Activated CD4-positive, alpha-beta T cell treated with anti-CD3 and anti-CD28 coated beads for 4 hours (primary cell): ENCODE measurements around the gene MUC20.
"Not testable (repeated sequence)": the region's sequence is repeated elsewhere in the genome, so short reads cannot be mapped to it uniquely, and the experiment has no call there.

Source experiments
- DNase-seq, 2 donors: peaks; one replicate each; pipeline ENCODE4 v3.0.0-alpha.2; 2020

MUC20 gene

GRCh38 chr3:195711091-195711812 lies 9.5 kb upstream of the MUC20 start:
- DNase-seq: not testable (repeated sequence)

- DNase-seq: no peak
Measured at GRCh38 chr3:195711813-195712534, 8.8 kb upstream of the MUC20 start.

- DNase-seq: not testable (repeated sequence)
Measured at GRCh38 chr3:195712535-195712910, 8.3 kb upstream of the MUC20 start.

DNA sequence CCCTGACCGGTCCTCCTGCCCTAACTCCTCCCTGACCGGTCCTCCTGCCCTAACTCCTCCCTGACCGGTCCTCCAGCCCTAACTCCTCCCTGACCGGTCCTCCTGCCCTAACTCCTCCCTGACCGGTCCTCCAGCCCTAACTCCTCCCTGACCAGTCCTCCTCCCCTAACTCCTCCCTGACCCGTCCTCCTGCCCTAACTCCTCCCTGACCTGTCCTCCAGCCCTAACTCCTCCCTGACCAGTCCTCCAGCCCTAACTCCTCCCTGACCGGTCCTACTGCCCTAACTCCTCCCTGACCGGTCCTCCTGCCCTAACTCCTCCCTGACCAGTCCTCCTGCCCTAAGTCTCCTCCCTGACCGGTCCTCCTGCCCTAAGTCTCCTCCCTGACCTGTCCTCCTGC lies 7.6 kb upstream of the MUC20 start:
- not testable (repeated sequence) for DNase-seq

DNA sequence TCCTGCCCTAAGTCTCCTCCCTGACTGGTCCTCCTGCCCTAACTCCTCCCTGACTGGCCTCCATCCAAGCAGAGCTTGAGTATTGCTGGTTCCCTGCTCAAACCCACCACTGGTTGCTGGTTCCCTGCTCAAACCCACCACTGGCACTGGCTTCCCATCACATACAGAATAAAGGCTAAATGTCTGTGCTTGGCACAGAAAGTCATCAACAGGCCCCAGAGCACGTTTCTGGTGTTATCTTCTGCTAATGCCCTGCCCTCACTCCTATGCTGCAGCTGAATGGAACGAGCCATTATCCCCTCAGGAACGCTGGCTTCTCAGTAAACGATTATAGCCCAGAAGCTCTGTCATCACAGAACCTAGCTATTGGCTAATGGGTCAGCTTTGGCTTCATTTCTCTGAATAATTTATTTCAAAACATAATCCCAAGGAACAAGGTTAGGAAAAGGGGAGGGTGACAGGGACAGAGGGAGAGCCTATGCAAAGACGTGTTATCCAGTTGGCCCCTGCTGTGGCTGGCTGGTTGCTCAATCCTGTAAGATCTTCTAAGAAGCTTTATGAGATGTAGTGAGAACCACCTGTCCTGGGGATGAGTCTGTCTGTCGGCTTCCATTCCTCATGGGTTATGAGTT lies 6.3 kb upstream of the MUC20 start:
- no peak for DNase-seq

- DNase-seq: no peak
Measured at GRCh38 chr3:195715134-195715533, 5.6 kb upstream of the MUC20 start.

GRCh38 chr3:195715583-195716266 lies 5.1 kb upstream of the MUC20 start:
- DNase-seq: no peak

GRCh38 chr3:195717416-195717815 lies 3.4 kb upstream of the MUC20 start:
- no peak for DNase-seq

DNA sequence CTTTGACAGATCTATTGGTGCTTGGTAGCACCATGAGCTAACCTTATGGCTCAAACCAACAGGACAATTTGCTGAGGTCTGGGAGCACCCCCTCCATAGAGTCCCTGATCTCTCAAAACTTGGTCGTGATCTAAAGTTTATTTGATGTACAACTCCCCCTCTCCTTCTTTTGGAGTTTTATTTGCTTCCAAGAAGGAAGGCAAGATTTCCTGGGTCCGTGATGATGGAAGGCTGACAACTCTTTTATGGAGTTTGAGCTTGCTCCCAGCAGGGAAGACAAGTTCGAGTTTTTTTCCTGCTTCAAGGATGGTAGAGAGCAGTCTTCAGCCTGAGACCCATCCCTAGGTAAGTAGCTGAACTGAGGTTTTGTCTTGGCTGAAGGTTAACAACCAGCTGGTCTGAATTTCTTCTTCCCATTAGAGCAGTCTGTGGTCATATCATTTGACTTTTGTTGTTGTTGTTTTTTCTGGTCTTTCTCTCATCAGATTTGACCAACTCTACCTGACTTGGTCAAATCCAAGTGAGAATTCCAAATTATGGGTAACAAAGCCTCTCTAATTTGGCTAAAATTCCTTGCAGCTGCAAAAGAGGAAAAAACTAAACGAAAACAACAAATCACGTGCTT lies 2.8 kb upstream of the MUC20 start:
- DNase-seq: no peak

DNA sequence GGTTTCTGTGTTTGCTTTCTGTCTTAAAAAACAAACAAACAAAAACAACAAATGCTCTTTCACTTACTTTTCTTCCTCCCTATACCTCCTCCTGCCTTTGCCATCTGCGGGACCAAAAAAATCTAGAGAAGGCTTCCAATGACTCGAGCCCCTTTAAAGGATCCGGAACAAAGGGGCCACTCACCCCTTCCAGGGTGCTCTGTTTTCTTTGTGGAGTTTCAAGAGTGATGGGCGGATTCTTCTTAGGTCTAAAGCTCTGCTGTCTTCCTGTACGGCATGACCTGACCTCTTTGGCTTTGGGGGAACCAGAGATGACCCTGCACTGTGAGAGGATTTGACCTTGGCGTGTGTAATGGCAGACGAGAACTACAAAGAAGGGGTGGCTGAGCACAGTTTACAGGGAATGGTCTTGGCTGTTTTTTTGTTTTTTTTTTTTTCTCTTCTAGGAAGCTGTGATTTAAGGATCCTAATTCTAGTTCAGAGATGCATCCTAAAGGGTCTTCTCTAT lies 2.2 kb upstream of the MUC20 start:
- no peak for DNase-seq

- not testable (repeated sequence) for DNase-seq
Measured at GRCh38 chr3:195719514-195720254, 1.1 kb upstream of the MUC20 start.

GRCh38 chr3:195722139-195722995 lies 1.6 kb downstream of the MUC20 start:
- not testable (repeated sequence) for DNase-seq

- DNase-seq: not testable (repeated sequence)
Measured at GRCh38 chr3:195722996-195723345, 2.2 kb downstream of the MUC20 start.

DNA sequence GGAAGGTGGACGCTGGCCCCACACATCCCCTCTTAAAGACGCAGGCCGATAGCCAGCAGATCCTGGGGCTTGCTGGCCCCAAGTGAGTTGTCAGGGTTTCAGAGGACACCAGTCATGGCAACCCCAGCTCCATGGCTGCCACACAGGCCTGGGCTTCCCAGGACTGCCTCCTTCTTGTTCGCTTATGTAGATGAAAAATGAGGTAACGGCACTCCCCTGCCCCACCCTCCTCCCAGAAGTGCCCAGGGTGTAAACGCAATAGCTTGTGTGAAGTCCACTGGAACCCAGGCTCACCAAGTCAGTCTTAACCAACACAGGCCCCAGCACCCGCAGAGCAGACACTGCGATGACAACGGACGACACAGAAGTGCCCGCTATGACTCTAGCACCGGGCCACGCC lies 3.6 kb downstream of the MUC20 start:
- DNase-seq: not testable (repeated sequence)

GRCh38 chr3:195725916-195726740 lies 5.3 kb downstream of the MUC20 start:
- not testable (repeated sequence) for DNase-seq

DNA sequence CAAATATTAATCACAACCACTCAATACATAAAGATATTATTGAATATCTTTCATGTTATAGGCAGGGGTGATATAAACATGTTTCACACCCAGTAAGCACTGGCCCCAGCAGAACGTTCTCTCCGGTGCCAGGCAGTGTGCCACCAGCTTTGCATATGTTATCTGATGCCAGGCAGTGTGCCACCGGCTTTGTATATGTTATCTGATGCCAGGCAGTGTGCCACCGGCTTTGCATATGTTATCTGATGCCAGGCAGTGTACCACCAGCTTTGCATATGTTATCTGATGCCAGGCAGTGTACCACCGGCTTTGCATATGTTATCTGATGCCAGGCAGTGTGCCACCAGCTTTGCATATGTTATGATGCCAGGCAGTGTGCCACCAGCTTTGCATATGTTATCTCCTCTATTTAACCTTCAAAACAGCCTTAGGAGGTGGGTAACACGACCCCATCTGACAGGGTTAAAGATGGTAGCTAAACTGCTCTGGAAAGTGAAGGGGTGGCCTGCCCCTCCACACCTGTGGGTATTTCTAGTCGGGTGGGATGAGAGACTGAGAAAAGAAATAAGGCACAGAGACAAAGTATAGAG lies 6.9 kb downstream of the MUC20 start:
- DNase-seq: no peak

DNA sequence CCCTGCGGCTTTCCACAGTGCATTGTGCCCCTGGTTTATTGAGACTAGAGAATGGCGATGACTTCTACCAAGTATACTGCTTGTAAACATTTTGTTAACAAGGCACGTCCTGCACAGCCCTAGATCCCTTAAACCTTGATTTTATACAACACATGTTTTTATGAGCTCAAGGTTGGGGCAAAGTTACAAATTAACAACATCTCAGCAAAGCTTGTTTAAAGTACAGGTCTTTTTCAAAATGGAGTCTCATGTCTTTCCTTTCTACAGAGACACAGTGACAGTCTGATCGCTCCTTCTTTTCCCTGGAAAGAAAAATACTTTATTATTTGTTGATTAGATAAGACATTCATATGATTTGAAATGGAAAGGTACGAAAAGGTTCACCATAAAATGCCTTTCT lies 8.0 kb downstream of the MUC20 start:
- not testable (repeated sequence) for DNase-seq

GRCh38 chr3:195729476-195730251 lies 8.9 kb downstream of the MUC20 start:
- no peak for DNase-seq

- DNase-seq: no peak
Measured at GRCh38 chr3:195731356-195731905, 10.7 kb downstream of the MUC20 start.
